Measurements from ENCODE around the gene LPP. TPM values are rescaled to one million over a fixed set of nuclear protein-coding genes. Genes with fewer than 3 reads are reported as not detected.

The LPP gene
- polyA plus RNA-seq, 3 donors: 14.1 to 23.2 (median 15.3) TPM

DNA sequence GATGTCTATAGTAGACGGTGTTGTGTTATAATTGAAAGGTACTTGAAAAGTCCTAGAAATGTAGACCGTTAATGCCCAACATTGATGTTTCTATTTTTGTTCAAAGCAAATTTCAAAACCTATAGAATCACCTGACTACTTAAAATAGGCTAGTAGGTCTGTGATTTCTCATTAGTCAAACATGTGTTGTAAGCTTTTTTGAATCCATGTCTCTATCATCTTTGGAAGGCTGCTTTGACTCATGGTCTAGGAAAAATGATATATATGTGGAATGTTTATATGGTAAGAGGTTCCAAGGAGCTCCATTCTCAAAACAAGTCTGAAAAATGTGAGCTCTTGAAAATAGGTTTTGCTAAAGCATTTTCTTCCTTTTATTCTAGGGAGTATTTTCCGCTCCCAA lies 375.3 kb downstream of the LPP start:
- Histone ChIP-seq H4K20me1 (ENCODE audit: insufficient read depth, low read length) (no peaks in the 10 kb centered on the region), H3K9me3 (replicated peaks in 1 of 2; ENCODE audit: control insufficient read depth in 1 of 2, insufficient read depth in 1 of 2, low read length in 2 of 2) (no peaks in the 10 kb centered on the region), H3K4me2 (replicated peaks; ENCODE audit: extremely low read depth, low read length, poor library complexity, severe bottlenecking) (no peak overlapping the region), H3K9ac (ENCODE audit: insufficient read depth, low read length, poor library complexity, severe bottlenecking) (no peak overlapping the region), H3K36me3 (replicated peaks in 1 of 2; ENCODE audit: control insufficient read depth in 1 of 2, insufficient read depth in 2 of 2, low read length in 2 of 2) (peaks cover 0 to 7% of the 10 kb centered on the region in 2 donors), H3K4me3 (replicated peaks in 1 of 3; ENCODE audit: low read depth in 2 of 3, low read length in 3 of 3) (no peak overlapping the region), H2AFZ (ENCODE audit: insufficient read depth, low read depth, low read length, poor library complexity, severe bottlenecking) (no peak overlapping the region), H3K27me3 (ENCODE audit: control insufficient read depth in 2 of 2, insufficient read depth in 2 of 2, low read length in 2 of 2) (no peaks in the 10 kb centered on the region), H3K4me1 (ENCODE audit: control insufficient read depth in 1 of 2, insufficient read depth in 2 of 2, low read length in 2 of 2) (peaks cover 5 to 6% of the 10 kb centered on the region in 2 donors), H3K27ac (ENCODE audit: low read depth in 1 of 2, low read length in 2 of 2) (no peak overlapping the region), H3K79me2 (ENCODE audit: insufficient read depth, low read length) (no peaks in the 10 kb centered on the region)
- WGBS (ENCODE audit: insufficient coverage): no CpG with 5 or more reads among the region's 3 CpGs
- Mint-ChIP-seq H3K27ac (no peak overlapping the region), H3K27me3 (ENCODE audit: low read depth in 3 of 3) (no peaks in the 10 kb centered on the region), H3K4me1 (peaks cover 18% of the 10 kb centered on the region), H3K4me3 (no peak overlapping the region), H3K36me3 (peaks cover 15 to 17% of the 10 kb centered on the region in 2 donors), H3K9me3 (peaks cover 0 to 1% (median 0%) of the 10 kb centered on the region in 7 donors)
- intact Hi-C loops (cut with micrococcal nuclease): no loop called here
- DNase-seq: no peak
- TF ChIP-seq, protein P1, sequence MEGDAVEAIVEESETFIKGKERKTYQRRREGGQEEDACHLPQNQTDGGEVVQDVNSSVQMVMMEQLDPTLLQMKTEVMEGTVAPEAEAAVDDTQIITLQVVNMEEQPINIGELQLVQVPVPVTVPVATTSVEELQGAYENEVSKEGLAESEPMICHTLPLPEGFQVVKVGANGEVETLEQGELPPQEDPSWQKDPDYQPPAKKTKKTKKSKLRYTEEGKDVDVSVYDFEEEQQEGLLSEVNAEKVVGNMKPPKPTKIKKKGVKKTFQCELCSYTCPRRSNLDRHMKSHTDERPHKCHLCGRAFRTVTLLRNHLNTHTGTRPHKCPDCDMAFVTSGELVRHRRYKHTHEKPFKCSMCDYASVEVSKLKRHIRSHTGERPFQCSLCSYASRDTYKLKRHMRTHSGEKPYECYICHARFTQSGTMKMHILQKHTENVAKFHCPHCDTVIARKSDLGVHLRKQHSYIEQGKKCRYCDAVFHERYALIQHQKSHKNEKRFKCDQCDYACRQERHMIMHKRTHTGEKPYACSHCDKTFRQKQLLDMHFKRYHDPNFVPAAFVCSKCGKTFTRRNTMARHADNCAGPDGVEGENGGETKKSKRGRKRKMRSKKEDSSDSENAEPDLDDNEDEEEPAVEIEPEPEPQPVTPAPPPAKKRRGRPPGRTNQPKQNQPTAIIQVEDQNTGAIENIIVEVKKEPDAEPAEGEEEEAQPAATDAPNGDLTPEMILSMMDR (IDR thresholded peaks at IDR 0.05): no peak

DNA sequence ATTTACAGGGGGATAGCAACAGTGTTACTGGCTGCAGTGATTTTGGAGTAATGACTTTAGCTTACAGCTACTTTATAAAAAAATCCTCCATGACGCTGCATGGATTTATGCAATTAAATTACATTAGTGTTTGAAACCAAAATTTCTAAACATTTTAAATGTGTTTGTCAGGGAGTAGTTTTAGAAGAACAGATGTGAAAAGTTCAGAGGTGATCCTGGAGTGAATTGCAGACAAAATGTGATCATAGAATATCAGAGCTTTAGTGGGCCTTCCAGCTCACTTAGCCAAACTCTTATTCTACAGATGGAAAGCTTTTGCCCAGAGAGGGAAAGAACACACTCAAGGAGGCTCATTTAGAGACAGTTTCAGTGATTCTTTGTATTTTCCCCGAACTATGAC lies 376.3 kb downstream of the LPP start:
- TF ChIP-seq, protein P1 (IDR thresholded peaks at IDR 0.05): no peak
- Histone ChIP-seq H3K27ac (ENCODE audit: low read depth in 1 of 2, low read length in 2 of 2) (no peak overlapping the region), H3K79me2 (ENCODE audit: insufficient read depth, low read length) (no peaks in the 10 kb centered on the region), H3K9me3 (replicated peaks in 1 of 2; ENCODE audit: control insufficient read depth in 1 of 2, insufficient read depth in 1 of 2, low read length in 2 of 2) (no peaks in the 10 kb centered on the region), H3K27me3 (ENCODE audit: control insufficient read depth in 2 of 2, insufficient read depth in 2 of 2, low read length in 2 of 2) (no peaks in the 10 kb centered on the region), H3K4me2 (replicated peaks; ENCODE audit: extremely low read depth, low read length, poor library complexity, severe bottlenecking) (no peak overlapping the region), H4K20me1 (ENCODE audit: insufficient read depth, low read length) (no peaks in the 10 kb centered on the region), H3K4me1 (ENCODE audit: control insufficient read depth in 1 of 2, insufficient read depth in 2 of 2, low read length in 2 of 2) (peaks cover 5 to 6% of the 10 kb centered on the region in 2 donors), H3K4me3 (replicated peaks in 1 of 3; ENCODE audit: low read depth in 2 of 3, low read length in 3 of 3) (no peak overlapping the region), H3K9ac (ENCODE audit: insufficient read depth, low read length, poor library complexity, severe bottlenecking) (no peak overlapping the region), H2AFZ (ENCODE audit: insufficient read depth, low read depth, low read length, poor library complexity, severe bottlenecking) (no peak overlapping the region), H3K36me3 (replicated peaks in 1 of 2; ENCODE audit: control insufficient read depth in 1 of 2, insufficient read depth in 2 of 2, low read length in 2 of 2) (no peaks in the 10 kb centered on the region)
- no peak overlapping the region for H3K27ac Mint-ChIP-seq
- DNase-seq: no peak
- H3K36me3 Mint-ChIP-seq: peaks cover 8 to 10% of the 10 kb centered on the region in 2 donors
- intact Hi-C loops (cut with micrococcal nuclease): no loop called here
- peaks cover 16% of the 10 kb centered on the region for H3K4me1 Mint-ChIP-seq
- H3K27me3 Mint-ChIP-seq (ENCODE audit: low read depth in 3 of 3): no peaks in the 10 kb centered on the region
- H3K4me3 Mint-ChIP-seq: no peak overlapping the region
- no CpG with 5 or more reads among the region's 2 CpGs for WGBS (ENCODE audit: insufficient coverage)
- no peaks in the 10 kb centered on the region for H3K9me3 Mint-ChIP-seq

All from CD14-positive monocyte (primary cell).